Fibroblast of mammary gland (primary cell): Measurements from ENCODE around the gene OTOG.

Source experiments
- DNase-seq: peaks from one replicate; pipeline ENCODE4 v3.0.0-alpha.2; 2010; ENCODE audit warnings: low read depth
- H3K4me3 ChIP-seq: 2 replicates; pipeline ENCODE4 v1.5.1; 2011; ENCODE audit warnings: low read depth, mild to moderate bottlenecking, low read length, moderate library complexity; ENCODE audit not compliant: control insufficient read depth
- CTCF ChIP-seq: conservative IDR thresholded peaks from 2 replicates; pipeline ENCODE4 v1.5.1; 2011; ENCODE audit warnings: low read depth, low read length, inconsistent platforms; ENCODE audit not compliant: control insufficient read depth, insufficient read depth

OTOG gene

GRCh38 chr11:17531636-17532113 lies 15.4 kb upstream of the OTOG start:
- peak; percentile 49 for DNase-seq
- no peak for TF ChIP-seq CTCF
- H3K4me3 ChIP-seq: no peak overlapping the region

DNA sequence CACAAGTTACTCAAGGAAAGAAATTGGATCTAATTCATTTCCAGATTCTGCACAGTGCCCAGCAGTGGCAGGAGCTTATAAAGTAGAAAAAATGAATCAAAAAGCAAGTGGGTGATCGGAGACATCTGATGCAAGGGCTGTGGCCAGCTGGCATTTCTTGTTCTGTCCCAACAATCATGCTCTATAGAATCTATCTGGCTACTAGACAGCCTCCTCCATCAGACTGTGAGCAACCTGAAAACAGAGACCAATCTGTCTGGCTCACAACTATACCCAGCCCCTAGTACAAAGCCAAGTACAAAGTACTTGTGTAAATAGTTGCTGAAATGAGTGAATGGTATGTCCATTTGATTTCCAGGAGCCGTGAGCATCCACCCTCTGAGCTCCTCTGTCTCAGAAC lies 14.3 kb upstream of the OTOG start:
- no peak overlapping the region for H3K4me3 ChIP-seq
- TF ChIP-seq CTCF: no peak
- no peak for DNase-seq

DNA sequence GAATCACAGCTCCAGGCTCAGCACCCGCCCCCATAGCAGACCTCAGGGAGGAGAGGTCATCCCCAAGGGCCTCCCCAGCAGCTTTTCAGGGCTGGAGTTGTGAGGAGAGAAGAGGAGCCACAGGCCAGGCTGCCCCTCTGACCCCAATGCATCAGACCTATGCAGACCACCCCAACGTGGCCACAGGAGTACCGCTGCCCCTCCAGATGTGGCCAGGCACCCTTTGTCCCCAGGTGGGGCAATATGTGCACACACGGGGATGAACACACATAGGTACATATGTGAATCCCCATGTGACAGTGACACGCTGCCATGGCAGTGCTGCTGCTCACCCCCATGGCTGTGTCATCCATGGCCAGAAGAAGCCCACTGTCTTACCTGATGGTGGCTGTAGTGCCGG lies 13.7 kb upstream of the OTOG start:
- TF ChIP-seq CTCF: no peak
- DNase-seq: no peak
- no peak overlapping the region for H3K4me3 ChIP-seq

- TF ChIP-seq CTCF: no peak
- DNase-seq: no peak
- H3K4me3 ChIP-seq: no peak overlapping the region
Measured at GRCh38 chr11:17533778-17534415, 13.2 kb upstream of the OTOG start.

- no peak overlapping the region for H3K4me3 ChIP-seq
- TF ChIP-seq CTCF: no peak
- DNase-seq: no peak
Measured at GRCh38 chr11:17535488-17535887, 11.6 kb upstream of the OTOG start.

- no peak for DNase-seq
- H3K4me3 ChIP-seq: no peak overlapping the region
- no peak for TF ChIP-seq CTCF
Measured at GRCh38 chr11:17537261-17537660, 9.8 kb upstream of the OTOG start.

DNA sequence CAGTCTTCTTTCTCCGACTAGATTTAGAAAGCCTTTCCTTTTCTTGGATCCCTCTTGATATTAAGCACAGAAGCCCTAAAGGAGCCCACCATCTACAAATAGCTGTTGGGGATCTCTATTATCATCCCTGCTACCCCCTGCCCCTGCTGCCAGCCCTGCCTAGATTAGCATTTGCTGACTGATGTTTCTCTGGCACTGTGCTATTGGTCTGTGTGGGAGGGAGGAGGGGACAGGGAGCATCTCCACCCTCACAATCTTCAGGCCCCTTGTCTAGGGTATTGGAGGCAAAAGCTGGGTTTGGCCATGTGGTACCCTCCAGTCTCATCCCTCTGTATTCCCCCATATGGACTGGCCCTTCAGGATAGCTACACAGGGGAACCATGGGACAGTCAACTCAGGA lies 9.0 kb upstream of the OTOG start:
- no peak for DNase-seq
- H3K4me3 ChIP-seq: no peak overlapping the region
- TF ChIP-seq CTCF: no peak
